ENCODE measurements around the gene ARHGEF39.

The ARHGEF39 gene

DNA sequence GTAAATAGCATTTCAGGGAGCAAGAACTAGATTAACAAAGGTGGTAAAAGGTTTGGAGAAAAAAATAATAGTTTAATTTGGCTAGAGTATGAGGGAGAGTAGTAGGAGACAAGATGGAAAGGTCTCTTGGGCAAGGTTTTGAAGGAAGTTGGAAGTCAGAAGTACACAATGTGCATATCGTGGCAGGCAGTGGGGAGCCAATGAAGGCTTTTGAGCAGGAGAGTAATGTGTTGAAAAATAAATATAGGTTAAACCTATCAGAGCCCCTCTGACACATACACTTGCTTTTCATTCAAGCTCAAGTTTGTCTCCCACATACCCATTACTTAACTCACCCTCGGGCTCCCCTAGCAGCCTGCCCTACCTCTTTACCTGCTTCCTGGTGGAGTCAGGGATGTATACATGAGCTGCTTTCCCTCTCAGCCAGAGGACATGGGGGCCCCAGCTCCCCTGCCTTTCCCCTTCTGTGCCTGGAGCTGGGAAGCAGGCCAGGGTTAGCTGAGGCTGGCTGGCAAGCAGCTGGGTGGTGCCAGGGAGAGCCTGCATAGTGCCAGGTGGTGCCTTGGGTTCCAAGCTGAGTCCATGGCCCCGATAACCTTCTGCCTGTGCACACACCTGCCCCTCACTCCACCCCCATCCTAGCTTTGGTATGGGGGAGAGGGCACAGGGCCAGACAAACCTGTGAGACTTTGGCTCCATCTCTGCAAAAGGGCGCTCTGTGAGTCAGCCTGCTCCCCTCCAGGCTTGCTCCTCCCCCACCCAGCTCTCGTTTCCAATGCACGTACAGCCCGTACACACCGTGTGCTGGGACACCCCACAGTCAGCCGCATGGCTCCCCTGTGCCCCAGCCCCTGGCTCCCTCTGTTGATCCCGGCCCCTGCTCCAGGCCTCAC is 8.4 kb upstream of the ARHGEF39 start, which contains the start of gene CA9:
TSS of gene CA9 (plus strand) at position 797 of the 893 bp plus-strand sequence. CDS start at position 829, 32 bp downstream.
- DNase-seq, result peak in 1 of 2 experiments; percentile 7

DNA sequence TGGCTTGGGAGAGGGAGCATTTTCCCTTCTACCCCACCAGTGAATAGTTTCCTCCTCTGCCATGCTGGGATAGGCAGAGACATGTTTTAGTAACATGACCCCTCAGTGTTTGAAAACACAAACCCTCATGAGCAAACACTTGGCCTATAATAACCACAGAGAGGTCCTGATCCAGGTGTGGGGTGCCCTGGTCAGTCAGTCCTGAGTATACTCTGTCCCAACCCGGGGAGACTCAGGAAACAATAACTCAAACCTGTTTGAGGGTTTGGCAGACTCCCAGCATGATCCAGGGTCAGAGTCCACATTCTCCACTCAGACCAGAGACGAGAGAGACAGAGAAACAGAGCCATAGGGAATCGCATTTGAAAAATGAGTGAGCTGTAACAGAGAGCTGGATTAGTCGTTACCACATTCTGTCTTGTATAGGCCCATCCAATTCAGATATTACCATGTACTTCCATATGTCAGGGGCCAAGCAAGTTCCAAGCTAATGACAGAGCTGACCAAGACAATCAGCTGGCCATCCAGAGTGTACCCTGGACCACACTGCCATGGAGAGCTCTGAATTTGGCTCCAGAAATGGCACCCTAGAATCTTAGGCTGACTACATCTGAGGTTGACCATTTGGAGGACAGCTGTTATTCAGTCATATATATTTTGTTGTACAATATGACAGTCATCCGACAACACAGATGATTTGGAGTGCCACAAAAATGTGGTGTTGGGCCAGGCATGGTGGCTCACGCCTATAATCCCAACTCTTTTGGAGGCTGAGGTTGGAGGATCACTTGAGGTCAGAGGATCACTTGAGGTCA is 4.5 kb upstream of the ARHGEF39 start:
- peak in 1 of 2 experiments; percentile 5 for DNase-seq

DNA sequence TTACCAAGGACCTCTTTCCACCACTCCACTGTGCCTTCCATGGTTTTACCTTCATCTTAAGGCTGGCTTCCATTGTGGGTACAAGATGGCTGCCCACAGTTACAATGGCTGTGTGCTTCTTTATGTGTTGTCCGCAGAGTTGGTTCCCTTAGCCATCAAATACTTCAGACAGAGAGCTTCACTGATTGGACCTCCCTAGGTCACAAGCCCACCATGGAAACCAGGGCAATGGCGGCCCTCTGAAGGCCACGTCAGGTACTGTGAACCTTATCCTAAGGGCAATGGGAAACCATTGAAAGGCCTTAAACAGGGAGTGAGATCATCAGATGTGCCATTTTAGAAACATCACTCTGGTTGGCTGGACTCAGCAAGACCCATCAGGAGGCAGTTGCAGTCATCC is 2.9 kb upstream of the ARHGEF39 start:
- no peak for DNase-seq

DNA sequence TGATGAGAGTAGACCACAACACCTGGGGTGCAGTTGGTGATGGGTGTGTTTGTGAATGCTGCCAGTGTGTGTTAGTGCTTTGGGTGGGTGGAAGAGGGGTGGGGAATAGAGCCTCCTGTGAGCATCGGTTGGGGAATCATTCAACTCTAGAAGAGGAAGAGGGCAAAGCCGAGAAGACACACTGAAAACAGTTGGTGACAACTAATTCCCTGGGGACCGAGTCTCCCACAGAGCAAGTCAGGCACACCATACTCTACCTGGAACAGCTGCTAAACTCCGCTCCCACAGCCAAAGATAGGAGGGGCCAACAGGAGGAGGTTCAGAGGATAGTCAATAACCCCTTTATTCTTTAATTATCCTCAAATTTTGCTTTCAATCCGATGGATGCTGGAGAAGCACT is 1.6 kb upstream of the ARHGEF39 start:
- no peak for DNase-seq

DNA sequence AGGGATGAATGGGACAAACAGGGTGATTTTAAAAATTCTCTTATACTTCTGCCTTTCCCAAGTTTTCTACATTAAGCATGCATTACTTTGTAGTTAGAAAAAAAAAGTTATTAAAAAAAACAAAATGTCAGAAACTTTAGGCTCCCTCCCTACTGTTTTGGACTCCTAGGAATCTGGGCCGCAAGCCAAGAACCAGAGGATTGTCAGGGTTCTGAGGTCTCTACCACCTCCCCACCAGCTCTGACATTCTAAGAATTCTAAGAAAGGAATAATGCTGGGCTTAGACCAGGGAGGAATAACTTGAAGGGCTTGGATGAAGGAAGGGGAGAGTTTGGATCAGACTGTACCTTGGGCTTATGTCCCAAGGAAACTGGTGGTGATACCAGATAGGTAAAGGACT is 1.1 kb upstream of the ARHGEF39 start:
- DNase-seq, result no peak

DNA sequence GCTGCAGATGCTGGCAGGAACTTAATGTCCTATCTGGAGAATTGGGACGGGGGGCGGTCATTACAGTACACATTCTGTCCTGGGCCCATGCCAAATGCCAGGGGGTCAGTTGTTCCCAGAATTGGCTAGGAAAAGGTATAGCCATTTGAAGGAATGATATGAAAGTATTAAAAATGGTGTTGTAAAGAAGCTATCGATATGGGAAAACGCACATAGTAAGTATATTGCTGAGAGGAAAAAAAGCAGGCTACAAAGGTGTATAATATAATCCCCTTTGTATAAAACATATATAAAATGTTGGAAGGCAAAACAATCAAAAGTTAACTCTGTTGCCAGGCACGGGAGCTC is 450 bp upstream of the ARHGEF39 start:
- DNase-seq, result no peak

DNA sequence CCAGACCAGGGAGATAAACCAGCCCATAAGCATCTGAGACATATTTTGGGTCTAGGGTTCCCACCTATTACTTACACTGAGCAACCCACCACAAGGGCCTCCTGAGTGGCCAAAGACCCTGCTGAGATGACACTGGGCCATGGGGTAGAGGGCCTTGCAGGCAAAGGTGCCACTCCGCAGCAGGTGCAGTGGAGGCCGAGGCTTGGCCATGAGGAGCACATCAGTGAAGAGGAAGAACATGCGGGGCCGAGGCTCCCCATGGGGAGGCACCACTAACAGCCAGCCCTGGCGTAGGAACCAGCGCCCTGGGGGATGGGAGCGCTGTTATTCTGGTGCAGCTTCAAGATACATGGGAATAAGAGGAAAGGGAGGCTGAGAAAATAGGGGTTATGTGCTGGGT is 2.6 kb downstream of the ARHGEF39 start:
- no peak for DNase-seq

DNA sequence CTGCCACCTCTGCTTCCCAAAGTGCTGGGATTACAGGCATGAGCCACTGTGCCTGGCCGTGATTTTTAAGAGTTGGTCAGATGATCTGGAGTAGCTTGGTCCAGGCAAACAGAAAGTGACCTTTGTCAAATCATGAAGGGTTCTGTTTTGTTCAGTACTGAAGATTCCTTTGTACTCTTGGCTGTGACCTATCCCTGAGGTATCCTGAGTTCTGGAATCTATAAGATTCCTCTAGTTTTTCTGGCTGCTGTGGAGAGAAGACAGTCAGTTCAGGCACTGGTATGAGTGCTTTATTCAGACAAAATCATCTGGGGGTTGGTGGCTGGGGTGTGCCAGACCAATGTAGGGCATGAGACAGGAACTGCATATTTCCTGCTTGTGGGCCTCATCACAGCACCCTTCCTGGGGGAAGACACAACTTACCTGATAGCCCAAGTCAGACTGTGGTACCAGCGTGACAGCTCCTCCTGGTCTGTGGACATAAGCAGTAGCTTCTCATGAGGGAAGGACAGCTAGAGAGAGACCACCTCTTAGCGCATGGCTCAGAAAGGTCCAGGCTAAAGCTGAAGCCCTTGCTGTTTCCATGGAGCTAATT is 3.1 kb downstream of the ARHGEF39 start:
- no peak for DNase-seq

DNA sequence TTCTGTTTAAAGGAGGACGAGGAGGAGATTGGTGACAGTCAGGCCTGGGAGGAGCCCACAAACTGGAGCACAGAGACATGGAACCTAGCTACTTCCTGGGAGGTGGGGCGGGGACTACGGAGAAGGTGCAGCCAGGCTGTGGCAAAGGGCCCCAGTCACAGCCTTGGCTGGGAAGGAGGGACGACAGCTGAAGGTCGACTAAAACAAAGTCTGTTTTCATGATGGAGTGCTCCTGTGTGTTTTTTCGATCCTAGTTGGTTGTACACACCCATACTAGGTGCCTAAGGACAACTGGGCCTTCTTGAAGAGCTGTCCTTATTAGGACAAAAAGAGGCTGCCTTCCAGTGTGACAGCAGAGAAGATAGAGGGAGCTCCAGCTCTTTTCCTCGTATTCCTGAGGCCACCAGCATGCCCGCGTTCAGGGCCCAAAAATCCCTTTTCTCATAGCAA is 4.0 kb downstream of the ARHGEF39 start:
- no peak for DNase-seq

DNA sequence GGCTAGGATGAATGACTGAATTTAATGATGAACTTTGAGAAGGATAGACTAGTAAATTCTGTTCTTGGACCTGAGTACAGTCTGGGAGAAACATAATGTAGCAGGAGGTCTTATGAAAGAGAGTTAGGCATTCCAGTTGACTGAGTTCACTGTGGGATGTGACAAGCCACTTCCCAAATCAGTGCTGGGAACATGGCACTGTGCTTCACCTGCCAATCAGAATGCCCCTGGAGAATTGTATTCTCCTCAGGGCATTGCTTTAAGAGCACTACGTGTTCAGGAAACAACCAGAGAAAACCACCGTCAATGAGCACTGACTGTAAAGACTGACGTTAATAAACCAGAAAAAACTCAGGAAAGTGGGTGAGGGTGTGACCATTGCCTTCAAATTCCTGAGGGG is 5.7 kb downstream of the ARHGEF39 start:
- DNase-seq, result no peak

DNA sequence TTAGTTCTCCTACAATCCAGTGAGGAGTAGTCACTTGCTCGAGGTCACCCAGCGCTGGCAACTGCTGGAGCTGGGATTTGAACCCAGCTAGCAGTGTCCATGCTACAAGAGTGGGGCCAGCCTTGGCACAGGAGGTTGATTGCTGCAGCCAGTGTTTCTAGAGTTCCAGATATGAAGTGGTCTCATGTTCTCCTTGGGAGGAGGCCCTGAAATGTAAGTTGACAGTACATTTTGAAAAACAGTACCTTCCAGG is 6.1 kb downstream of the ARHGEF39 start:
- DNase-seq, result peak in 1 of 2 experiments; percentile 11

DNA sequence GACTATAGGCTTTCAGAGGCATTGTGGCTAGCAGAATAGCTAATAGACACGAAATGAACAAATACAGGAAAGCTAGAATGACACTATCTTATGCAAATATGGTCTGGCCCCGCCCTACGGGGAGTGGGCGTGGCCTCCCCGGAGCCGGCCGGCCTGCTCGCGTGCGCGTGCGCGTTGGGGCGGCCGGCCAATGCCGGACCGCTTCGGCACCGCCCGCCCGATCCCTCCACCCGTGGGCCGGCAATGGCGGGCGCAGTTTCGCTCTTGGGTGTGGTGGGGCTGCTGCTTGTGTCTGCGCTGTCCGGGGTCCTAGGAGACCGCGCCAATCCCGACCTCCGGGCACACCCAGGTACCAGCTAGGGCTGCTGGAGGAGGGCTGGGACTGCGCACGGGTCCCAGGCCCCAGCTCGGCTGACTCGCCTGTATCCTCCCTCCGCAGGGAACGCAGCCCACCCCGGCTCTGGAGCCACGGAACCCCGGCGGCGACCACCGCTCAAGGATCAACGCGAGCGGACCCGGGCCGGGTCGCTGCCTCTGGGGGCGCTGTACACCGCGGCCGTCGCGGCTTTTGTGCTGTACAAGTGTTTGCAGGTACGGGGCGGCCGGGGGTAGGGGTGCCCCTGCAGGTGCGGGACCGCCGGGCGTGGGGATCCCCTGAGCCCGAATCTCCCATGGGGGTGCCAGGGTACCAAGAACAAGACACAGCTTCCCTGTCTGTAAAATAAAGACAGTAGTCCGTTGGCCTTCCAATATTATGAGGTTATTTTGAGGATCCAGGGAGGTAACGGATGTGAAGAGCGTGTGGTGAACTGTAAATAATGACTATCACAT is 6.6 kb downstream of the ARHGEF39 start, which contains the start of gene CCDC107:
TSS of gene CCDC107 (plus strand) at position 156 of the 831 bp plus-strand sequence. CDS start at position 244, 88 bp downstream.
- DNase-seq, result peak in 1 of 2 experiments; percentile 50

DNA sequence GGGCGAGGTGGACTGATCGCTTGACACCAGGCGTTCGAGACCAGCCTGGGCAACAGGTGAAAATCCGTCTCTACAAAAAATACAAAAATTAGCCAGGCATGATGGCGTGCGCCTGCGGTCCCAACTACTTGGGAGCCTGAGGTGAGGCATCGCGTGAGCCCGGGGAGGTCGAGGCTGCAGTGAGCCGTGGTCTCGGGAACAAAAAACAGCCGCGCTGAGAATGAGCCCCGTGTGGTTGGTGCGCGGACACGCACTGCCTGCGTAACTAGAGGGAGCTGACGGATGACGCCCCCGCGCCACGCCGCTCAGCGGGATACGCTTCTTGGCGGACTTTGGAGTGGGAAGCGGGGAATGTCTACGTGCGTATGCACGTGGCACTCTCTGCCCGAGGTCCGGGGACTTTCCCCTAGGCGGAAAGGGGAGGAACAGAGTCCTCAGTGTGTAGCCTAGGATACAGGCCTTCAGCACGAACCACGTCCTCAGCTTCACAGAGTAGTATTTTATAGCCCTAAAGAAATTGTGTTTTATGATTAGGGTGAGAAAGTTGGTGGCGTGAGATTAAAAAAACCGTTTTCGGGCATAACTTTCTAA is 7.4 kb downstream of the ARHGEF39 start, which contains the start of gene RMRP:
TSS of gene RMRP (minus strand) at position 474 of the 591 bp plus-strand sequence.
- DNase-seq, result peak; percentile 87 to 93

DNA sequence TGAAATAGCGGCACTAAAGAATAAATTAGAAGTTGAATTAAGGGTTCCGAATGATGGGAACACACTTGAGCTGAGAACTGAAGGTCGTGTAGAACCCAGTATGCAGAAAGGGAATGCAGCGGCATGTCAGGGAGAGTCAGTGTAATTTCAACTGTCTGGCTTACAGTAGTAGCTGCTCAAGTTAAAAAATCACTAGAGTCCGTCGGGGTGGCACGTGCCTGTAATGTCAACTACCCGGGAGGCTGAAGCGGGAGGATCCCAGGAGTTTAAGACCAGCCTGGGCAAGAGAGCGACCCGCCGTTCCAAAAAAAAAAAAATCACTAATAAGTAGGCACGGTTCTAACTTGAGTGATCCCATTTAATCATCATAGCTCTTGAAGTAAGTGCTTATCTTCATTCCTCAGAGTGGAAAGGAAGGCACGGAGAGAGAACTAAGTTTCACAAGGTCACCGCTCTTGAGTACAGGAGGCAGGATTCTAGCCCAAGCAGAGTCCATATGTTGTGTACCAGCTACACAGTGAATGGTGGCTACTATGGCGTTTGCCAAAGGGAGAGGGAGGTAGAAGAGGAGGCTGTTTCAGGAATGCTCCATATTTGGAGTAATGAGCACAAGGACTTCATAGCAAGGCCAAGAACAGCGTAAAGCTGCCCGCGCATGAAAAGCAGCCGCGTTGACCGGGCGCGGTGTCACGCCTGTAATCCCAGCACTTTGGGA is 8.0 kb downstream of the ARHGEF39 start:
- DNase-seq, result no peak

DNA sequence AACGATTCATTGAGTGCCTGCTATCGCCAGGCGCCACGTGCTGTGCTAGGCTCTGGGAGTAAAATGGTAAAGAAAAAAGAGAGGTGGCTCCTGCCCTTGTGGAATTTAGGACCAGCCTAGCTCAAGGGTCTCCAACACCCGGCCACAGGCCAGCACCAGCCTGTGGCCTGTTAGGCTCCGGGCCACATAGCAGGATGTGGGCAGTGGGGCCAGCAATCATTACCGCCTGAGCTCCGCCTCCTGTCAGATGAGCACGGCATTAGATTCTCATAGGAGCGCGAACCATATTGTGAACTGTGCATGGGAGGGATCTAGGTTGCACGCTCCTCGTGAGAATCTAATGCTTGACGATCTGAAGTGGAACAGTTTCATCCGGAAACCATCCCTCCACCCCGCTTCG is 8.6 kb downstream of the ARHGEF39 start:
- no peak for DNase-seq

DNA sequence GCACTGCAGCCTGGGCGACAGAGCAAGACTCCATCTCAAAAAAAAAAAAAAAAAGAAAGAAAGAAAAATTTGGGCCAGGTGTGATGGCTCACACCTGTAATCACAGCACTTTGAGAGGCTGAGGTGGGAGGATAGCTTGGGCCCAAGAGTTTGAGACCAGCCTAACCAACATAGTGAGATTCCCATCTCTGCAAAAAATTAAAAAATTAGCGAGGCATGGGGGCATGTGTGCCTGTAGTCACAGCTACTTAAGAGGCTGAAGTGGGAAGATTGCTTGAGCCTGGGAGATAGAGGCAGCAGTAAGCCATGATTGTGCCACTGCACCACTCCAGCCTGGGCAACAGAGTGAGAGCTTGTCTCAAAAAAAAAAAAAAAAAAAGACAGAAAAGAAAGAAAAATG is 11.4 kb downstream of the ARHGEF39 start:
- no peak for DNase-seq

DNA sequence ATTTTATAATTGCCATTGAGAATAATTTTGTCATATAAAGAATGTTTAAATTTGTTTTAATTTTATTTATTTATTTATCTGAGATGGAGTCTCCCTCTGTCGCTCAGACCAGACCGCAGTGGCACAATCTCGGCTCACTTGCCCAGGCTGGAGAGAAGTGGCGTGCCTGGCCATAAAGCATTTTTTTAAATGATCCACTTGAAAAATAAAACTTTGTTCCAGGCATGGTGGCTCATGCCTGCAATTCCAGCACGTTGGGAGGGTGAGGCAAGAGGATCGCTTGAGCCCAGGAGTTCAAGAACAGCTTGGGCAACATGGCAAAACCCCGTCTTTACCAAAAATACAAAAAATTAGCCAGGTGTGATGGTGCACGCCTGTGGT is 12.2 kb downstream of the ARHGEF39 start:
- DNase-seq, result no peak

DNA sequence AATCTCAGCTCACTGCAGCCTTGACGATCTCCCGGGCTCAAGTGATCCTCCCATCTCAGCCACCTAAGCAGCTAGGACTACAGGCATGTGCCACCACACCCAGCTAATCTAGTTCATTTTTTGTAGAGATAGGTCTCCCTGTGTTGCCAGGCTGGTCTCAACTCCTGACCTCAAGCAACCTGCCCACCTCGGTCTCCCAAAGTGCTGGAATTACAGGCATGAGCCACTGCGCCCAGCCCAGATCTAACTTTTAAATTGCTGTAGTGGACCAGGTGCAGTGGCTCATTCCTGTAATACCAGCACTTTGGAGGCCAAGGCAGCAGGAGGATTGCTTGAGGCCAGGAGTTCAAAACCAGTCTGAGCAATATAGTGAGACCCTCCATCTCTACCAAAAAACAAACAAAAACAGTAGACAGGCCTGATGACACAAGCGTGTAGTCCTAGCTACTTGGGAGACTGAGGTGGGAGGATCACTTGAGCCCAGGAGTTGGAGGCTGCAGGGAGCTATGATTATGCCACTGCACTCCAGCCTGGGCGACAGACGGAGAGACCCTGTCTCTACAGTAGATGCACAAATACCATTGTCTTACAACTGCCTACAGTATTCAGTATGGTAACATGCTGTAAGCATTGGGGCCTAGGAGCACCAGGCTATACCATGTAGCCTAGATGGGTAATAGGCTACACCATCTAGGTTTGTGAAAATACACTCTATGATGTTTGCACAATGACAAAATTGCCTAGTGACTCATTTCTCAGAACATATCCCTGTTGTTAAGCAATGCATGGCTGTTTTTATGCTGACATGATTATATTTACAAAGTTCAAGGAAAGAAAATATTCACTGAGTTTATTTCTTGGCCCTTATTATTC is 12.8 kb downstream of the ARHGEF39 start:
- no peak for DNase-seq

DNA sequence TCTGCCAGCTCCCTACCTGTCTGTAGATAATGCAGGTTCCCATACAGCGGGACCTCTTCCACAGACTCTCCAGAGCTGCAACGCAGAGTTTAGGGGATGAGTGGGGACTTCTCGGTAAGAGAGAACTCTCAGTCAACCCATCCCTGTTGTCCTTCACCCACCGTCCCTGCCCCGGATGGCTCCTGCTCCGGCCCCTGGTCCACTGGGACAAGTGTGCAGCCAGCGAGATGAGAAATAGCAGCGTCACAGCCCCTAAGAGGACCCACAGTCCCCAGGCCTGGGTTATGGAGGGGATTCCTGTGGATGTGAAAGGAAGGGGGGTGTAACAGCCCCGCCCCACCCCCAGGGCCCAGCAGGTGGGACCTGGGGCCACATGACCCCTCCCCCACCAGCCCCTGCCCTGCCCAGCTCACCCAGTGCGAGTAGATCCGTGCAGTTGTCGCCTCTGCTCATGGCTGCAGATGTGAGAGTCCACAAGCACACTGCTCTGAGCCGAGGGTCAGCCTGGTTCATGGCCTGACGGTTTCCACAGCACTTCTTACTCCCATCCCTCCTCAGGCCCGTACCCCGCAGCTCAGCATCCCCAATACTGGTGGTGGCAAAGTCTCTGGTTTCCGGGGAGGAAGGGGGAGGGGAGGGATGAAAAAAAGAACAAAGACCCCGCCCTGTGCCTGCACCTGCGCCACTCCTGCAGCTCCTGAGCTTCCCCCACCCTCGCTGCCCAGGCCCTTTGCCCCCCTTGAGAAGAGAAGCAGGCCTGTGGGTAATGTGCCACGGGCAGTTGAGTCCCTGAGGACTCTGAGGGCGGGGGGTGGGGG is 14.4 kb downstream of the ARHGEF39 start, which contains the start of gene SIT1:
TSS of gene SIT1 (minus strand) at position 591 of the 818 bp plus-strand sequence. CDS start at position 513, 78 bp downstream.
- no peak for DNase-seq
